GM18520 (cell line): ENCODE measurements around the gene PCP4.

Source experiments
- ATAC-seq: cut with Tn5 transposase; IDR thresholded peaks from one replicate; pipeline ENCODE4 v1.9.1; 2021; ENCODE audit not compliant: unreplicated experiment

Gene PCP4

GRCh38 chr21:39969691-39970364, 102.6 kb downstream of the PCP4 start:
- ATAC-seq = no peak

DNA sequence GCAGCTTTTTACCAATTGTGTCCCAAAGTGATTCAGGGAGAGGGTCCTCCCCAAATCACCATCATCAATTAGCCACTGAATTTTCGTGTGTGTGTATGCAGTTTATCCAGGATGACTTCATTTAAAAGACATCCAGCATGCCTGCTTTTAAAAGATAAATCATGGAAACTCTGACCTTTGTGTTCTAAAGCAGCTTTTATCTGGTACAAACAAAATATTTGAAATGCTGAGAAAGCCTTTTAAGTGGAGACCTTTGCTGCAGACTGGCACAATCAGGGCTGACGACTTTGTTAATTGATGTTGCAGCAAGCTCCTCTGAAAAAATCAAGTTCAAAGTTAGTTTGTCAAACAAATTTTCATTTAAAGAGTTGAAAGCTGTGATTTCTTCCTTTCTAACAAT, 104.7 kb downstream of the PCP4 start:
- ATAC-seq = no peak

GRCh38 chr21:39972471-39972870, 105.2 kb downstream of the PCP4 start:
- ATAC-seq = no peak

DNA sequence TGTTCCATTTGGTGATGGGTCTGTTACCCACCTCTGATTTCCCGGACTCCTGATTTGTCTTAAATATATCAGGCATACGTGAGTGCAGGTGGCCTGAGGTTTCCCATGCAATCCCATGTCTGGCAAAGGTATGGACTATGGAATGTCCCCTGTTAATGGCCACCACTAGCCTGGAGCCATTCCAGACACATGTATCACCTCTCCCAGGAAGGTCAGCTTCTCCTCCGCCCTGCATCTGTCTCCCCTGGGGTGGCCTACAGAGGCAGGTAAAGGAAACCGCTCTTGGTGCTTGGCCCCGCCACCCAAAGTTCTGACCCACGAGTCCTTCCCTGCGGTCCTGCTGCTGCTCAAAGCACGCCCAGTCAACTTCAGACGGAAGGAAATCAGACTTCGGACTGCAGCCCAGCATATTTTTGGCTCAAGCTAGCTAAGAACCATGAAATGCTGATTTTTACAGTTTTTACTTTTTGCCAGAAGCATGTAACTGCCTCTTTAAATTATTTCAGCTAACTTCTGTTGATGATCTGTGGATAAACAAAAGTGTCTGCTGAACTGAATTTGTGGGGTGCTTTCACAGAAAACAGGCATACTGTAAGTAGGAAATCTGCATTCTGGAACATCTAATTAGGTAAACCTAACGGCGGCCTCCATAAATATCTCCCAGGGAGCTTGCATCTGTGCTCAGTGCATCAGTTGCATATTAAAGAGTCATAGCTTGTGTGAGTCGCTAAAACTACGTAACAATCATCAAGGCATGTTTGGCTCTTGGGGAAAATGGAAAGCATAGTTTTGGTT, 105.9 kb downstream of the PCP4 start:
- no peak for ATAC-seq

DNA sequence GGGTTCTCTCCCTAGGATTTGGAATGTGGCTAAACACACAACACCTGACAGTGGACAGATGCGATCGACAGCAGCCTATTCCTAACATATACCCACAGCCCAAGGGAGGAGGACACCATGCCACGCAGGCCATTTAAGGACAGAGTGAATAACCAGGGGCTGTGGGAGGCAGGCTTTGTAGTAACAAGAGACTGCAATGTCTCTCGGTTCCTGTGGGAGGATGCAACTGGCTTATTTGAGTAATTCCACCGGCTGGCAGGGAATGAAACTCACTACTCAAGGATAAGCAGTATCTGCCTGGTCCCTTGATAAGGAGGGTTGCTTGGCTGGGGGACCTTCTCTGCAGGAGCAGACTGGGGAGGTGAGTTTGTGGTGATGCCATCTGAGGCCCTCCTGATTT, 109.6 kb downstream of the PCP4 start:
- no peak for ATAC-seq
